Endometrial microvascular endothelial cells (primary cell): ENCODE measurements around the gene CDH5. TPM values are rescaled to one million over a fixed set of nuclear protein-coding genes. Genes with fewer than 3 reads are reported as not detected.
"Not testable (repeated sequence)": the region's sequence is repeated elsewhere in the genome, so short reads cannot be mapped to it uniquely, and the experiment has no call there.

Experiments
- in situ Hi-C: cut with HindIII; loops from 2 replicates; pipeline ENCODE4 v1.10.0; 2017; ENCODE audit warnings: low sequenced_read_pairs, low pct_unique_long_range_greater_than_20kb; ENCODE audit errors: inconsistent ontology term
- total RNA-seq: library from RNA; depleted of rRNA; stranded (reverse); fragments of >200 nt; gene quantifications from one replicate; pipeline ENCODE4 v1.2.3, GENCODE V29; 2015; ENCODE audit errors: inconsistent ontology term

The CDH5 gene, protein sequence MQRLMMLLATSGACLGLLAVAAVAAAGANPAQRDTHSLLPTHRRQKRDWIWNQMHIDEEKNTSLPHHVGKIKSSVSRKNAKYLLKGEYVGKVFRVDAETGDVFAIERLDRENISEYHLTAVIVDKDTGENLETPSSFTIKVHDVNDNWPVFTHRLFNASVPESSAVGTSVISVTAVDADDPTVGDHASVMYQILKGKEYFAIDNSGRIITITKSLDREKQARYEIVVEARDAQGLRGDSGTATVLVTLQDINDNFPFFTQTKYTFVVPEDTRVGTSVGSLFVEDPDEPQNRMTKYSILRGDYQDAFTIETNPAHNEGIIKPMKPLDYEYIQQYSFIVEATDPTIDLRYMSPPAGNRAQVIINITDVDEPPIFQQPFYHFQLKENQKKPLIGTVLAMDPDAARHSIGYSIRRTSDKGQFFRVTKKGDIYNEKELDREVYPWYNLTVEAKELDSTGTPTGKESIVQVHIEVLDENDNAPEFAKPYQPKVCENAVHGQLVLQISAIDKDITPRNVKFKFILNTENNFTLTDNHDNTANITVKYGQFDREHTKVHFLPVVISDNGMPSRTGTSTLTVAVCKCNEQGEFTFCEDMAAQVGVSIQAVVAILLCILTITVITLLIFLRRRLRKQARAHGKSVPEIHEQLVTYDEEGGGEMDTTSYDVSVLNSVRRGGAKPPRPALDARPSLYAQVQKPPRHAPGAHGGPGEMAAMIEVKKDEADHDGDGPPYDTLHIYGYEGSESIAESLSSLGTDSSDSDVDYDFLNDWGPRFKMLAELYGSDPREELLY
- total RNA-seq: 638 TPM

DNA sequence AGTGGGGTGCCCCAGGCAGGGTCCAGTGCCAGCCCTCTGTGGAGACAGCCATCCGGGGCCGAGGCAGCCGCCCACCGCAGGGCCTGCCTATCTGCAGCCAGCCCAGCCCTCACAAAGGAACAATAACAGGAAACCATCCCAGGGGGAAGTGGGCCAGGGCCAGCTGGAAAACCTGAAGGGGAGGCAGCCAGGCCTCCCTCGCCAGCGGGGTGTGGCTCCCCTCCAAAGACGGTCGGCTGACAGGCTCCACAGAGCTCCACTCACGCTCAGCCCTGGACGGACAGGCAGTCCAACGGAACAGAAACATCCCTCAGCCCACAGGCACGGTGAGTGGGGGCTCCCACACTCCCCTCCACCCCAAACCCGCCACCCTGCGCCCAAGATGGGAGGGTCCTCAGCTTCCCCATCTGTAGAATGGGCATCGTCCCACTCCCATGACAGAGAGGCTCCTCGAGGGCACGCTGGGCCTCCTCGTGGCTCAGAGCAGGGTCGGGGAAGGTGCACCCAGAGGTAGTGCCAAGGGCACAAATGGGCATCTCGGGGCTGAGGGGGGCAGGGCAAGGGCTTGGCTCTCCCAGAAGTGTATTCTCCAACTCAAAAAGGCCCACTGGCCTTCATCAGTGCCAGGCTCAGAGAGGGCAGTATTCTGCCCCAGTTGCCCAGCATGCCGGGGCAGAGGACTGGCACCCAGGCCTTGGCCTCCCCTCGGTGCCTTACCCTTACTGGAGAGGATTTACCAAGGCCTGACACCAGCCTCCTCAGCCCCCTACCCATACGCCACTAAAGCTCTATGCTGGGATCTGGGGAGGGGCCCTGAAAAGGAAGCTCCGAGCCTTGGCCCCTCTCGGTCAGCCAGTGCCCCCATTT is at the start of gene CDH5:
TSS of gene CDH5 (plus strand) at position 259 of the 867 bp plus-strand sequence. CDS start 12,647 bp downstream, outside the sequence.
- in situ Hi-C loops: no loop called here

DNA sequence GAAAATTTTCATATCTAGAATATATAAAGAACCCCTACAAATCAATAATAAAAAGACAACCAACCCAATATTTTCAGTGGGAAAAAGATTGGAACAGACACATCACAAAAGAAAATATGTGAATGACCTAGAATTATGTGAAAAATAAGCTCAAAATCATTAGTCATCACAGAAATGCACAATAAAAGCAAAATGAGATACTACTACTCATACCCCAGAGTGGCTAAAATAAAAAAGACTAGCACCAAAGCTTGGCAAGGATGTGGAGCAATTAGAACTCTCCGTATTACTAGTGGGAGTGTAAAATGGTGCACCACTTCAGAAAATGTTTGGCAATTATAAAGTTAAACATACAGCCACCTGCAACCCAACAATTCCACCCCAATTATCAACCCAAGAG is 48.0 kb upstream of the CDH5 start:
- in situ Hi-C loops: no loop called here

DNA sequence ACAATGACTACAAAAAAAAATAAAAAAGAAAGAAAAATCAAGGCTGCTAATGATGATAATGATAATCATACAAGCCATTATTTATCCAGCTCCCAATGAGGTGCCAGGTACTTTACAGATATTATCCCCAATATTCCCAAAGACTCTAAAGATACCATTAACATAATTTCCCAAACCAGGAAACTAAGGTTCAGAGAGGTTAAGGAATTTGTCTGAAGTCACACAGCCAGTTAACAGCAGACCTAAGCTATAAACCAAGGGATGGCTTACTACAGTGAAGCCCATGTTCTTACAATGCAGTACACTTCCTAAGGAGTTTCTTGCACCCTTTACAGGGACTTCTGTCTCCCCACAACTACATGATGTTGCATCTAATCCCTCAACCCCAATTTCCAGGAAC is 45.7 kb upstream of the CDH5 start:
- in situ Hi-C loops: no loop called here

DNA sequence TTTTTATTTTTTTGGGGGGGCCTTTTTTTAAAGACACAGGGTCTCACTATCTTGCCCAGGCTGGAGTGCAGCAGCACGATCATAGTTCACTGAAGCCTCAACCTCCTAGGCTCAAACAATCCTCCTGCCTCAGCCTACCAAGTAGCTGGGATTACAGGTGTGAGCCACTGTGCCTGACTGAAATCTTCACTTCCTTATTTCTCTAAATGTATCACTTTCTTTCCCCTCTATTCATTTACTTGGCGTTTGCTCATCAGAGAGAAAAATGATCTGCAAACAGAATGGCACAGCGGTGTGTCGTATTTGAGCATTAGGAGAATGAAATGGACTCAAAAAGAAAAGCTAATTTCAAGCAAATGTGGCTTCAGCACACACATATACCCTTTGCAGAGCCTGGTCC is 44.3 kb upstream of the CDH5 start:
- in situ Hi-C loops: no loop called here

DNA sequence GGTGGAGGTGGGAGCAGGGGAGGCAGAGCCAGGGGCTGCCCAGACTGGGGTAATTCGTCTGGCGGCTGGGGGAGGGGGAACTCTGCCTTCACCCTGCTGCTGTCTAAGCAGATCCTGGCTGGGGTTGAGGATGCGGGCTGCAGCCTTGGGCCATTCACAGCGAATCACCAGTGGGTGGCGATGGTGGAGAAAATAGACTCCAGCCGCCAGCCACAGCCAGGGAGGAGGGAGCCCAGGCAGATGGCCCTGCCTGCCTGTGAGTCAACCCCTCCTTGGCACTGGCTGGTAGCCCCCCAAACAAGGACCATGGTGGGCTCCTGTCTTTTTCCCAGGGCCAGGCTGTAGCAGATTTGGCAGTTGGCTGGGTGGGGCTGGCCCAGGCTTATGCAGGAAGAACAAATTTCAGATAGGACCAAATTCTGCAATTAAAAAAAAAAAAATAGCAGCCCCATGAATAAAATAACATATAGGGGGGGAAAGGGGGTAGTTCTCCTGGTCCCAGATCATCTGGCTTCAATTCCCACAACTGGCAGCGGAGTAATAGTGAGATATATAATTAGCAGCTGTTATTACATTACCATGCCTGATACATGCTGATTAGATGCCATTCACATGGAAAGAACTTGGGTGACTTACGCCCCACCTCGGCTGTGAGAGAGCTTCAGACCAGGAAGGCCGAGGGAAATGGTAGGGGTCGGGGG is 41.5 kb upstream of the CDH5 start:
- in situ Hi-C loops: no loop called here

DNA sequence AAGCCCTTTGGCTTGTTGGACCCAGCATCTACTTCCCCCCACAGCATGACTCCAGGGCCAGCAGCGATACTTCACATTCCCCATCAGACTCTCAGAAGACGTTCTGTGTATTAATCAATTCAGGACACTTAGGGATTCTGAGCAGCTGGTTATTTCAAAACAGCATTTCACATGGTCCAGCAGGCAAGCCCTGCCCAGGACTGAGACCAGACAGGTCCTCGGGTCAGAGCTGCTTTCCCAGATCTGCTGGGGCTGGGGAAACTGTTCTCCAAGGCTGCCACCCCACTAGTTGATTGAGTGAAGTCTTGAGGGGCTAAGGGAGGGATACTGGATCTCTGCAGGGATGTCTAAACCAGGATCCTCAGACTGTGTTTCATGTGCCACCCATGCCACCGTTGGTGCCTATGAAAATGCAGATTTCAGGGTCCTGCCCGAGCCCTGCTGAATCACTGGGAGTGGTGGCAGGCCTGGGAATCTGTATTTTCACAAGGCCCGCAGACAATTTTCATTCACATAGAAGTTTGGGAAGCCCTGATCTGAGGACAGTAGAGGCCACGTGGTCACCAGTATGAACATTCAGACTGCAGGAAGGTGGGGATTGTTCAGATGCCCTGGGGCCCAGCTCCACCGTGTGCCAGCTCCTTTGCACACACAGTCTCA is 40.6 kb upstream of the CDH5 start:
- in situ Hi-C loops: no loop called here

DNA sequence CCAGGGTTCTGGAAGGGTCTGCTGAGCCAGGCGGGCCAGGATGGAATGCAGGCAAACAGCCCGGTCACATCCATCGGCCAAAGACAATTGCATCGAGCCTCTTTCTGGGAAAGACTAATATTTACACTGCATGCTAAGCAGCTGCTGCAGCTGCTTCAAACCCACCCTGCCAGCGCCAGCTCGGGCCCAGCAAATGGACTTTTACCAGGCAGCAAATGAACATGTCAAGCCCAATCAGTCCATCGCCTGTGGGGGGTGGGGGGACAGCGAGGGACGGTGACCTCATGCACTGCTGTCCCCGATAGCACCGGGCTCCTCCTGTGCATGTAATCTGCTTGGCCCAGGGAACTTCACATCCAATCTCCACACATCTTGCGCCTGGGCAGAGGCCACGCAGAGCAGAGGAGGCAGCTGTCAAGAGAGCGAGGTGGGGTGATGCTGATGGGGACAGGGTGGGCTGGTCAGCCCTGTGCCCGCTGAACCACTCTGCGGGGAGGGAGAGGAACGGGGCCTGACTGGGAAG is 39.4 kb upstream of the CDH5 start:
- in situ Hi-C loops: no loop called here

DNA sequence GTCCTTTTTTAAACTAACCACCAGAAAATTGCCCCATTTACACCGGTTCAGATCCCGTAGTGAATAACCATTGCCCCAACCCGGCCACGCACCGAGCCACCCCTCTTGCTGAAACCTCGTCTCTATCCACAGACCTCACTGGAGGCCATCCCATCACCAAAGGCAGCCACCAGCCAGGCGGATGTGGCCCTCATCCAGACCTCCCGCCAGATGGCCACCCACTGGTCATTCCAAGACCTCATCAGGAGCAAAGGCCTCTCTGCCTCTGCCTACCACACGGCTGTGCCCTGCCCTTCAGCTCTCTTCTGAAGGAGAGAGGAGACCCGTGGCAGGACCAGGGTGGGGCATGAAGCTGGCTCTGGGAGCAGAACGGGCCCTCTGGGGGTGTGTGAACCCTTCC is 38.2 kb upstream of the CDH5 start:
- in situ Hi-C loops: no loop called here

DNA sequence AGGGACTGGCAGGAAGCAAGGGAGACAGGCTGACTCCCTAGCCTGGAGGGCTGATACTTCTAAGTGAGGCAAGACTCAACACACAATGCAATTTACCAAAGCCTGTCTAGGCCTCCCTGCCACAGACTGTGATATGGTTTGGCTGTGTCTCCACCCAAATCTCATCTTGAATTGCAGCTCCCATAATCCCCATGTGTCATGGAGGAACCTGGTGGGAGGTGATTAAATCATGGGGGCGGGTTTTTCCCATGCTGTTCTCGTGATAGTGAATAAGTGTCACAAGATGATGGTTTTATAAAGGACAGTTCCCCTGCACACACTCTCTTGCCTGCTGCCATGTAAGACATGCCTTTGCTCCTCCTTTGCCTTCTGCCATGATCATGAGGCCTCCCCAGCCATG is 35.0 kb upstream of the CDH5 start:
- in situ Hi-C loops: not testable (repeated sequence)

DNA sequence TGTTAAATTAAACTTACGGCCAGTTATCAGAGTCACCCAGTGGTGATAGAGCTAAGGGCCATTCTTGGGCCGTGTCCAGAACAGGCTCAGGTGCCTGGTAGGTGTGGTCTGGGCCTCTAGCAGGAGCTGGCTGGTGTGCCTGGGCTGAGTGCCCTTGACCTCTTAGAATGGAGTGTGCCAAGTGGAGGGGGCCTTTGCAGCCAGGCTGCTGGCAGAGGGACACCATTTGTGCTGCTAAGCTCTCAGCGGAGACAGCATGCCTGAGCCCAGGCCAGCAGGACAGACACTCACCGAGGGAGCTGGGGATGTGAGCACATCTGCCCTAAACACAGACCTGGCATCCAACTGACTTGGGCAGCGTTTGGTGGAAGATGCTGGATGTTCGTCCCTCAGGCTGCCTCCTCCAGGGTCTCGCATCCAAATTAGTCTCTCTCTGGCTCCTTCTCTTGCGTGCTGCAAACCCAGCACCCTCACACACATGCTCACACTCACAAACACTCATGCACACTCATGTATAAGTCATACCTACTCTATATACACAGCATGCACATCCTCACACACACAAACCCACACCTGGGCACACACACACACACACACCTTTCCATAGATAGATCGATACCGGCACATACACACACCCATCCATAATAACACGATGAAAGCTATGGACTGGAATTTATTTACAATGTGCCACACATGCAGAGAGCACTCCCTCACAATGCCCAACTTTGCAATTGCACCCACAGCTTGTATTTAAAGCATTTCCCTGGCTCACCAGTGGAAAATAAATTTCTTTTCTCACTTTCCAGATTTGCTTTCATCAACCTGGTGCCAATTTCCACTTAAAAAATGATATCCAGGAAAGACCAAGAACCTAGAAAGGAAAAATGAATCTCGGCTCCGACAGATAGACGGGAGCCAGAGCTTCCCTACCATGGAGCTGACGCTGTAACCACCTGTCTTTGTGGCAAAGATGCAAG is 33.6 kb upstream of the CDH5 start:
- in situ Hi-C loops: no loop called here

DNA sequence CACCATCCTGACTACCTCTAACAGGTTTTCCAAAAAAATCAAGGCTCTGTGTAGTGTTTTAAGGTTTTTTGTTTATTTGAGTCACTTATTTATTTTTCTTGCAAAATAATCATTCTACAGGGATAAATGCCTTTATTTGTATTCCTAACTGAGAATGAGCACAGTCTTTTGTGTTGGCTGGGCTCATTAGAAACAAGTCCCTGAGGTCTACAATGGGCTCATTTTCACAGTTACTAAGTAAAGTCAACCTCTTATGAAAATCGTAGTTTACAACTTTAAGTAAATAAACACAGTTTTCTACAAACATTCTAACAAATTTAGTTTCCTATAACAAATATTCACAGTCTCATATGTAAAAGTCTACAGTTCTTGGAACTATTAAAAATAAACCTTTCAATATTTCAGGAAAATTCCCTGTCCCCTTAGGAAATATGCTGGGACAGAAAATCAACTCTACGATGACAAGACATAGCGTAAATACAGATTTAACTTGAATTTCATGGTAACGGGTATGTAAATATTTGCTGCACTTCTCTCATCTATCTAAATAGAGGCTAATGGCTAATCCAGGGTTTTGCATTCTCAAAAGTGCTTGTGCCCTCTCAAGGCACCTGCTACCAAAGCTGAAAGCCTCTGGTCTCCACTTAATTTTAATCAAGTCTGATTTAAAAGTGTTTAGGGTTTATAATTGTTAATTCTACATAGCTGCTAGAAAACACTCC is 31.5 kb upstream of the CDH5 start:
- in situ Hi-C loops: no loop called here

DNA sequence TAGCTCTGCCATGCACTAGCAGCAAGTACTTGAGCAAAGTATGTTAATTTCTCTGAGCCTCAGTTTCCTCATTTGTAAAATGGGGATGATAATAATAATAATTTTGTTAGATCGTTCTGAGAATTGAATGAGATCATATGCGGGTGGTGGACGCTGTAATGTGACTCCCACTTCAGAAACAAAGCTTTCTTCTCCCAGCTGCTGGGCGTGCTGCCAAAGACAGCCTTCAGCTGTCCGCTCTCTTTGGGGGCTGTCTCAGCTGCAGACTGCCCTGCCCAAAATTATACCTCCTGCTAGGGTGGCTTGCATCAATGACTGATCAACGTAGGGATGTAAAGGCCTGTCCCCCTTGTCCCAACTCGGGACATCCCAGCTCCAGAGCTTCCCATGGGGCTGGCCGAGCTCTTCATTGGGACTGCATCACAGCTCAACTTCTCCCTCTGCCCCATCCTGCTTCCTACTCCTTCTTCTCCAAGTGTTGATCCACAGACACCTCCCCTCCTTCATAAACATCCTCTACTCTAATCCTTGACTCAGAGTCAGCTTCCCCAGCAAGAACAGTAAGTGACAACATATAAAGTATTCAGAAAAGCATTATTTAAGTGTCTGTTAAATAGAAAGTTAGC is 30.7 kb upstream of the CDH5 start:
- in situ Hi-C loops: no loop called here

DNA sequence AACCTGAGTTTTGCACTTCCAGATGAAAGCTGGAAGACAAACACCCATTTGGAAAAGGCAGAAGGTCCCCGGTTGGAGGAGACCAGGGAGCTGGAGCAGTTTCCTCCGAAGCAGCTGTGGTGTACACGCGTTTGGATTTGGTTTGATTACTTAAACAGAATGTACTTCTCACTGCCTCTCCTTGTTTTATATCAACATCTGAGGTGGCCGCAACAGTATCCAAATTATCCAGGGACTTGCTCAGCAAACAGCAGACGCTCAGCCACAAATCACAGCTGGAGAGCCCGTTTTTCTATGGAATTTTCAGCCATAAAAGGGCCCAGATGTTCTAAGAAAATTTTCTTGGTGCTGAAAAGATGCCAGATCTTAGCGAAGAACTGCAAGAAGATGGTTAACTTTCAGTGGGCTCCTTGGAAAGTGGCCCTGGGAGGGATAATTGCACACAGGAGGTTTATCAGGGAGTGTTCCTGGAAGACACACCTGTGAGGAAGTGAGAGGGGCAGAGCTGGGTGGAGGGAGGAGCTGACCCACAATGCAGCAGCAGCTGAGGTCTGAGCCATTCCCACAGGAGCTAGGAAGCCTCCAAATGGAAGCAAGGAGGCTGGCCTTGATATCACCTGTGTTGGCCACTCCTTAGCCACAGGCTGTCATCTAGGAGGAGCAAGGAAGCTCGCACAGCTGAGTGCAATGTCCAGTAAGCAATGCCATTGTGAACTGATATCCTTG is 28.9 kb upstream of the CDH5 start:
- in situ Hi-C loops: no loop called here

DNA sequence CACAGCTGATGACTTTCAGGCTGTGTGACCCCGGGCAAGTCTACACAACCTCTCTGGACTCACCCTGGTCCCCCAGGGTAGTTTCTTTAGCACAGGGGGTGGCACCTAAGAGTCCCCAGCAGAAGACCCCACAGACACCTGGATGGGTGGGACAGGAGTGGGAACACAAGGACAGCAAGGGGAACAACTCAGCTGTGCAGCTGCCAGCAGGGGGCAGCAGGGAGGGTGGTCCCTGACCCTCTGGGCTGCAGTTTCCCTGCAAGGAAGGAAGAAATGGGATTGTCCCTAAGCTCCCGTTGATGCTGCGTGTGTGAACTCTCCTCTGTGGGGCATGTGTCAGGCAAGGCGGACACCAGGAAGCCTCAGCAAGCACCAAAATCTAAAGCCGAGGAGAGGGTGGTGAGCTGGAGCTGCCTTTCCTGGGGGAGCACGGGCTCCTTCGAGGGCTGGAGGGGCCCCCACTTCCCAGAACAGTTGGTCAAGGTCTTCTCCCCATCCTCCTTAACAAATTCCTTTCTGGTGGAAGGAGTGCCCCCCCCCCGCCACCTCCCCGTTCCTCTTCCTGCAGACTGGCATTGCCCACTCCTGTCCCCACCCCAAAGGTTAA is 24.1 kb upstream of the CDH5 start:
- in situ Hi-C loops: no loop called here

DNA sequence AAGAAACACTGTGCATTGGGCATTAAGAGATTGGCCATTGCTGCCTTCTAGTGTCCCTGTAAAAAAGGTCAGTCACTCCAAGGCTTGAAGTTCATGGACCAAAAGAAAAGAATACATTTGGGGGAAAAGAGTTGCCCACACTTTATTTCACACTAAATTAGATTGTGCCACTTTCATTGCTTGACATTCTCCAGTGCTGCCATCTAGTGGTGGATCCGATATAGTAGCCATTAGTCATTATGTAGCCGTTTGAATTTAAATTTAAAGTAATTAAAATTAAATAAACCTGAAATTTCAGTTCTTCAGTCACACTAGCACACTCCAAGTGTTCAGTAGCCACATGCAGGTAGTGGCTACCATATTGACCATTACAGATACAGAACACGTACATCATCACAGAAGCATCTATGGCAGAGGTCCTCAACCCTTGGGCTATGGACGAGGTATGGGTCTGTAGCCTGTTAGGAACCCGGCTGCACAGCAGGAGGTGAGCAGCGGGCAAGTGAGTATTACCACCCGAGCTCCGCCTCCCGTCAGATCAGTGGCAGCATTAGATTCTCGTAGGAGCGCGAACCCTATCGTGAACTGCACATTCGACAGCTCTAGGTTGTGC is 21.9 kb upstream of the CDH5 start:
- in situ Hi-C loops: no loop called here
